ENCODE data around the gene JAG2.

JAG2 gene

GRCh38 chr14:105168496-105168978 lies at the start of gene JAG2:
Gene JAG2 (minus strand): TSS chr14:105168776. CDS start chr14:105168420, 356 bp downstream.
- DNase-seq (ENCODE audit: low read depth): peak; percentile 17

- no peak for DNase-seq (ENCODE audit: low read depth)
These were observed 49.2 kb upstream of the JAG2 start for GRCh38 chr14:105217774-105218173.

- no peak for DNase-seq (ENCODE audit: low read depth)
These were observed 48.1 kb upstream of the JAG2 start for GRCh38 chr14:105216490-105217247.

- no peak for DNase-seq (ENCODE audit: low read depth)
These were observed 47.0 kb upstream of the JAG2 start for GRCh38 chr14:105215602-105216001.

GRCh38 chr14:105214324-105214915 lies 45.8 kb upstream of the JAG2 start:
- no peak for DNase-seq (ENCODE audit: low read depth)

- DNase-seq (ENCODE audit: low read depth): no peak
These were observed 44.8 kb upstream of the JAG2 start for GRCh38 chr14:105213361-105213760.

- no peak for DNase-seq (ENCODE audit: low read depth)
These were observed 44.1 kb upstream of the JAG2 start for GRCh38 chr14:105212541-105213300.

GRCh38 chr14:105211758-105212089 lies 43.1 kb upstream of the JAG2 start:
- no peak for DNase-seq (ENCODE audit: low read depth)

GRCh38 chr14:105211086-105211757 lies 42.6 kb upstream of the JAG2 start:
- no peak for DNase-seq (ENCODE audit: low read depth)

GRCh38 chr14:105210266-105211025 lies 41.9 kb upstream of the JAG2 start:
- no peak for DNase-seq (ENCODE audit: low read depth)

GRCh38 chr14:105209646-105210045 lies 41.1 kb upstream of the JAG2 start:
- no peak for DNase-seq (ENCODE audit: low read depth)

GRCh38 chr14:105209091-105209490 lies 40.5 kb upstream of the JAG2 start:
- DNase-seq (ENCODE audit: low read depth): no peak

- no peak for DNase-seq (ENCODE audit: low read depth)
These were observed 40.1 kb upstream of the JAG2 start for GRCh38 chr14:105208738-105209075.

- DNase-seq (ENCODE audit: low read depth): no peak
These were observed 39.6 kb upstream of the JAG2 start for GRCh38 chr14:105207996-105208737.

- DNase-seq (ENCODE audit: low read depth): no peak
These were observed 38.9 kb upstream of the JAG2 start for GRCh38 chr14:105207460-105207901.

- no peak for DNase-seq (ENCODE audit: low read depth)
These were observed 38.3 kb upstream of the JAG2 start for GRCh38 chr14:105206873-105207272.

GRCh38 chr14:105205673-105206208 lies 37.2 kb upstream of the JAG2 start:
- DNase-seq (ENCODE audit: low read depth): no peak

GRCh38 chr14:105204931-105205672 lies 36.5 kb upstream of the JAG2 start:
- no peak for DNase-seq (ENCODE audit: low read depth)

GRCh38 chr14:105204206-105204930 lies 35.8 kb upstream of the JAG2 start:
- DNase-seq (ENCODE audit: low read depth): no peak

All from EH (cell line).